A673 (cell line): ENCODE results near the gene SEC61A1.

Experiments used
- CTCF ChIP-seq: fragments of 300-800, 200-600 bp; sonication (generic); conservative IDR thresholded peaks from 2 replicates; pipeline ENCODE4 v1.5.1; 2017; ENCODE audit warnings: low read depth, mild to moderate bottlenecking, antibody characterized with exemption, low read length, moderate library complexity, mixed read lengths
- EZH2 ChIP-seq: fragments of 200-600 bp; sonication (generic); IDR thresholded peaks from 2 replicates; pipeline ENCODE4 v1.6.1; 2017; ENCODE audit warnings: borderline replicate concordance, low read depth, mild to moderate bottlenecking, mixed read lengths, antibody characterized with exemption, low read length; ENCODE audit not compliant: poor library complexity, severe bottlenecking

- TF ChIP-seq CTCF (no peak), EZH2 (no peak)
These were observed 14.4 kb downstream of the SEC61A1 start for GRCh38 chr3:128066676-128067075.
